ENCODE measurements around the gene MOGAT2.

MOGAT2 gene

GRCh38 chr11:75781831-75782230 lies 64.2 kb downstream of the MOGAT2 start:
- DNase-seq: no peak

Data from activated effector memory CD4-positive, alpha-beta T cell treated with Interleukin-2 at 50 U/mL for 16 hours (primary cell).